K562 (cell line): ENCODE results near the gene FKBP2. TPM values are rescaled to one million over a fixed set of nuclear protein-coding genes. Genes with fewer than 3 reads are reported as not detected.

Experiments used
- ARID1B ChIP-seq: fragments of 450-650 bp; IDR thresholded peaks from 2 replicates; pipeline ENCODE4 v1.6.1; 2016; ENCODE audit warnings: antibody characterized with exemption, mild to moderate bottlenecking, inconsistent platforms
- BACH1 ChIP-seq: fragments of 200-800 bp; sonication (Bioruptor generic); IDR thresholded peaks from 2 replicates; pipeline ENCODE4 v1.6.1; 2016; ENCODE audit warnings: missing genetic modification characterization, missing compliant biosample characterization
- CBFA2T2 ChIP-seq: fragments of 450-650 bp; conservative IDR thresholded peaks from 2 replicates; pipeline ENCODE4 v1.6.1; 2017; ENCODE audit warnings: mild to moderate bottlenecking
- DEAF1 ChIP-seq: fragments of 450-650 bp; formaldehyde crosslinking; IDR thresholded peaks from 2 replicates; pipeline ENCODE4 v1.4.0; 2020; ENCODE audit warnings: mild to moderate bottlenecking, moderate library complexity
- FOXO4 ChIP-seq: fragments of 450-650 bp; formaldehyde crosslinking; IDR thresholded peaks from 2 replicates; pipeline ENCODE4 v1.4.0; 2020; ENCODE audit warnings: mild to moderate bottlenecking, moderate library complexity
- GABPB1 ChIP-seq: sonication (generic); formaldehyde crosslinking; IDR thresholded peaks from 2 replicates; pipeline ENCODE4 v1.8.0; 2022; ENCODE audit warnings: mild to moderate bottlenecking, missing genetic modification reagents
- ILK ChIP-seq: fragments of 450-650 bp; IDR thresholded peaks from 2 replicates; pipeline ENCODE4 v1.6.1; 2016; ENCODE audit warnings: missing genetic modification characterization, low read depth, mild to moderate bottlenecking, missing compliant biosample characterization, moderate library complexity, borderline replicate concordance
- NCOR1 ChIP-seq: fragments of 450-650 bp; IDR thresholded peaks from 2 replicates; pipeline ENCODE4 v1.6.1; 2016; ENCODE audit warnings: mild to moderate bottlenecking, moderate library complexity
- NEUROD1 ChIP-seq: fragments of 150-350 bp; IDR thresholded peaks from 2 replicates; pipeline ENCODE4 v1.6.1; 2014; ENCODE audit warnings: borderline replicate concordance, low read length, low read depth; ENCODE audit not compliant: partially characterized antibody
- PKNOX1 ChIP-seq: fragments of 450-650 bp; IDR thresholded peaks from 2 replicates; pipeline ENCODE4 v1.6.1; 2016
- PML ChIP-seq: IDR thresholded peaks from 2 replicates; pipeline ENCODE4 v1.6.1; 2012; ENCODE audit warnings: low read length, inconsistent platforms
- RBM34 ChIP-seq: fragments of 200-400 bp; formaldehyde crosslinking; IDR thresholded peaks from 2 replicates; pipeline ENCODE4 v1.6.1; 2018; ENCODE audit warnings: low read length, borderline replicate concordance; ENCODE audit not compliant: insufficient read depth
- SMAD4 ChIP-seq: fragments of 250-450 bp; sonication (Bioruptor Pico); conservative IDR thresholded peaks from 2 replicates; pipeline ENCODE4 v1.8.0; 2021; ENCODE audit warnings: inconsistent platforms, mild to moderate bottlenecking, moderate library complexity
- SRSF9 ChIP-seq: fragments of 200-400 bp; formaldehyde crosslinking; IDR thresholded peaks from 2 replicates; pipeline ENCODE4 v1.6.1; 2017; ENCODE audit warnings: low read depth, low read length, borderline replicate concordance
- USF1 ChIP-seq: sonication (generic); formaldehyde crosslinking; IDR thresholded peaks from 2 replicates; pipeline ENCODE4 v1.9.0; 2022; ENCODE audit warnings: mild to moderate bottlenecking, missing genetic modification reagents
- ZNF217 ChIP-seq: sonication (generic); formaldehyde crosslinking; IDR thresholded peaks from 2 replicates; pipeline ENCODE4 v1.8.0; 2022; ENCODE audit warnings: mild to moderate bottlenecking, missing genetic modification reagents
- ZNF75A ChIP-seq: fragments of 450-650 bp; formaldehyde crosslinking; IDR thresholded peaks from 2 replicates; pipeline ENCODE4 v1.4.0; 2020; ENCODE audit warnings: mild to moderate bottlenecking
- polyA plus RNA-seq, 8 experiments: library from polyadenylated mRNA; depleted of rRNA in 4 of 8; stranded (reverse) in 5 of 8; unstranded in 3 of 8; fragments of >200 nt; fragmentation: Nextera tagmentation in 2 of 8; fragmentation: Illumina TruSeq in 1 of 8; extraction: Ambion mirVana in 2 of 8; extraction: Trizol in 1 of 8; gene quantifications; 2 replicates each; pipeline versions ENCODE4 v1.2.1 to v1.2.3, GENCODE V29; 2011 to 2014; ENCODE audit warnings: inconsistent platforms in 1 of 8, missing spikeins in 1 of 8
- total RNA-seq, 7 experiments: library from RNA; depleted of rRNA in 6 of 7; stranded (reverse); fragments of >200 nt in 6 of 7; fragmentation: Illumina TruSeq in 2 of 7; extraction: Trizol in 2 of 7; gene quantifications; 2 replicates each; pipeline versions ENCODE4 v1.2.1 to v1.2.3, GENCODE V29; 2011 to 2021; ENCODE audit warnings: low replicate concordance in 1 of 7
- TF ChIP-seq, protein P1 (sequence below): fragments of 450-650 bp; IDR thresholded peaks from 2 replicates; pipeline ENCODE4 v1.6.1; 2016; ENCODE audit warnings: antibody characterized with exemption
- TF ChIP-seq, protein P2 (sequence below): fragments of 250-450 bp; sonication (Bioruptor Pico); IDR thresholded peaks from 2 replicates; pipeline ENCODE4 v1.8.0; 2021; ENCODE audit warnings: moderate library complexity, mild to moderate bottlenecking, inconsistent platforms
- TF ChIP-seq, protein P3 (sequence below): fragments of 450-650 bp; IDR thresholded peaks from 2 replicates; pipeline ENCODE4 v1.6.1; 2014; ENCODE audit warnings: low read depth, mild to moderate bottlenecking, moderate library complexity, borderline replicate concordance

FKBP2 gene
- total and polyA plus RNA-seq, 9 of the 15 experiments (the other 6 are each of a cell fraction or from before 2014, with no cell fraction given): 3.5 to 151 (median 58.1) TPM

DNA sequence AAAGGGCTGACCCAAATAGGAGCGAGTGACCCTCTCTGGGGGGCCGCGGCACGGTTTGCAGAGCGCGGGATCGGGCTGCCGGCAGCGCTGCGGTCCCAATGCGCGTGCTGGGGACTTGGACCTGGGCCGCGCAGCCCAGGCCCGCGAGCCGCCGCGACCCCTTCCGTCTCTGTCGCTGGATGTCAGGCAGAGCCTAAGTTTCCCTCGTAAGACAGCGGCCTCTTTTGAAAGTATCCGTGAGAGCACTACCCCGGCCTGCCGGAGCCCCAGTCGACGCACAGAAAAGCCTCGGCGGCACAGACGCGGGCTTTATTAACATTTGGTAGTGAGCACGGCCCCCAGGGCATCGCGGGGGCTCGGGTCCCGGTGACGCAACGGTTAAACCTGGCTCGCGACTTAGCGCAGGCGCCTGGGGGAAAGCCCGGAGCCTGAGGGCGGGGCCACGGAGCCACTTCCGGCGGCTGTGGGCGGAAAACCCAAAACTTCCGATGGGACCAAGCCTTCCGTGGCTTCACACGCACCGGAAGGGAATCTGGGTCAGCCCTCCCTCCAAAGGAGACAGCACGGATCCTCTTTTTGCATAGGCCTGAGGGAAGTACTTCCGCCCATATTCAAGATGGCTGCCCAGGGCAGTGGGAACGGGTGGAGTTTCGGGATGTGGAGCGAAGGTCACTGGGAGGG is 28.8 kb downstream of the FKBP2 start (continued):
- TF ChIP-seq ARID1B (no peak), ZNF217 (CRISPR knock-in tag) (no peak), SRSF9 (no peak), GABPB1 (CRISPR knock-in tag) (peak; percentile 99), SMAD4 (peak; percentile 43), ZNF75A (no peak), CBFA2T2 (no peak), DEAF1 (CRISPR knock-in tag) (peak; percentile 33), FOXO4 (CRISPR knock-in tag) (no peak; the same call in 1 of the 2 replicates), NCOR1 (peak; percentile 14; the same call in 1 of the 2 replicates), NEUROD1 (no peak), BACH1 (tag) (no peak), RBM34 (no peak), ILK (tag) (no peak), USF1 (CRISPR knock-in tag) (no peak; the same call in 1 of the 2 replicates), PKNOX1 (peak; percentile 74), PML (no peak; the same call in 1 of the 2 replicates)
- TF ChIP-seq, protein P1, sequence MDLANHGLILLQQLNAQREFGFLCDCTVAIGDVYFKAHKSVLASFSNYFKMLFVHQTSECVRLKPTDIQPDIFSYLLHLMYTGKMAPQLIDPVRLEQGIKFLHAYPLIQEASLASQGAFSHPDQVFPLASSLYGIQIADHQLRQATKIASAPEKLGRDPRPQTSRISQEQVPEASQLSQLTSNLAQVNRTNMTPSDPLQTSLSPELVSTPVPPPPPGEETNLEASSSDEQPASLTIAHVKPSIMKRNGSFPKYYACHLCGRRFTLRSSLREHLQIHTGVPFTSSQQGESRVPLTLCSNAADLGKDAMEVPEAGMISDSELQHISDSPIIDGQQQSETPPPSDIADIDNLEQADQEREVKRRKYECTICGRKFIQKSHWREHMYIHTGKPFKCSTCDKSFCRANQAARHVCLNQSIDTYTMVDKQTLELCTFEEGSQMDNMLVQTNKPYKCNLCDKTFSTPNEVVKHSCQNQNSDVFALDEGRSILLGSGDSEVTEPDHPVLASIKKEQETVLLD: no peak; the same call in 1 of the 2 replicates
- TF ChIP-seq, protein P2, sequence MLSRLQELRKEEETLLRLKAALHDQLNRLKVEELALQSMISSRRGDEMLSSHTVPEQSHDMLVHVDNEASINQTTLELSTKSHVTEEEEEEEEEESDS (CRISPR knock-in tag): no peak
- TF ChIP-seq, protein P3, sequence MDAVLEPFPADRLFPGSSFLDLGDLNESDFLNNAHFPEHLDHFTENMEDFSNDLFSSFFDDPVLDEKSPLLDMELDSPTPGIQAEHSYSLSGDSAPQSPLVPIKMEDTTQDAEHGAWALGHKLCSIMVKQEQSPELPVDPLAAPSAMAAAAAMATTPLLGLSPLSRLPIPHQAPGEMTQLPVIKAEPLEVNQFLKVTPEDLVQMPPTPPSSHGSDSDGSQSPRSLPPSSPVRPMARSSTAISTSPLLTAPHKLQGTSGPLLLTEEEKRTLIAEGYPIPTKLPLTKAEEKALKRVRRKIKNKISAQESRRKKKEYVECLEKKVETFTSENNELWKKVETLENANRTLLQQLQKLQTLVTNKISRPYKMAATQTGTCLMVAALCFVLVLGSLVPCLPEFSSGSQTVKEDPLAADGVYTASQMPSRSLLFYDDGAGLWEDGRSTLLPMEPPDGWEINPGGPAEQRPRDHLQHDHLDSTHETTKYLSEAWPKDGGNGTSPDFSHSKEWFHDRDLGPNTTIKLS: no peak
